HG03354 (cell line): ENCODE results near the gene PSMD14.

Experiments
- ATAC-seq: cut with Tn5 transposase; IDR thresholded peaks from one replicate; pipeline ENCODE4 v1.9.1; 2021; ENCODE audit warnings: mild to moderate bottlenecking; ENCODE audit not compliant: unreplicated experiment, poor library complexity, severe bottlenecking

PSMD14 gene

DNA sequence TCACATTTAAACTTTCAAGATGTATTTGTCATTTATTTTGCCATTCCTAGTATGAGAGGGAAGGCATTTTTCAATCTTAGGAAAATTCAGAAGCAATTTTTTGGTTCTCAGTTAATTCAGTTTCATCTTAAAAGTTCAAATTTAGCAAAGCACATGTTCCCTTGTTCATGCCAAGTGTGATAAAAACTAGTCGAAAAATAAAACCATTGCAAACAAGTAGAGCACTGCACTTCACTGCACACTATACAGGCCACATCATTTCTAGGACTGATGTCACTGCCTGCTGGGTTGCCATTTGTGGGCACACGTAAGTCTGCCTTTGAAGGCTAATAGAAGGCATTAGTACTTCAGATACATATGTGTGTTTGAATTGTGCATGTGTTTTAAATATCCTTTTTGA, 122.2 kb downstream of the PSMD14 start:
- no peak for ATAC-seq

DNA sequence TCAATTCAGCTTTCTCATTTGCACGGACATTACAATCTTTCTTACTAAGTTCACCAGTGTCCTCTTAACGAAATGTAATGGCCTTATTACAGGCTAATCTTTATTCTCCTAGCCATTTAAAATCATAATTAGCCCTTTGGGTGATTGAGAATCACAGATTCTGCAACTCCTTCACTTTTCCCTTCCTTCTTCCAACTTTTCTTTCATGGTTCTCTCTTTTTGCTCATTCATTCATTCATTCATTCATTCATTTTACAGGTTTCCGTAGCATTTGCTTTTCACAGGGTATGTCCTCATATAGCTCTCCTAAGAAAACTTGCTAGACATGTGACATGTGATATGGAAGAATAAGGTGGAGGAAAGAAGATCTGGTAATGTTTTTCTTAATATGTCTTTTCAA, 123.9 kb downstream of the PSMD14 start:
- ATAC-seq: no peak

DNA sequence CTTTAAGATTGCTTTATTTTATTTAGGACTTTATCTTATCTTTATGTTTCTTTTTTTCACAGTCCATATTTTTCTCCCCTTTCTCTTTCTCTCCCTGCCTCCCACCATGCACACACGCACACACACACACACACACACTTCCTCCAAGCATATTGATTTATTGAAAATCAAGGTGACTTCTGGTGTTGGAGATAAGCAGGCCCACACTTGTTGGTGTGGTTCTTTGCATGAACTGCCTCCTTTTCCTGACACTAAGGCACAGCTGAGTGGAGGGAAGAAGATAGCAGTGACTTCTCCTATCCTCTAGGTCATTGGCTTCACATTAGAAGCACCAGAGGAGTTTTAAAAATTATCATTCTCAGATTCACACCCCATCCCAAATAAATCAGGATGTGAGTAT, 125.9 kb downstream of the PSMD14 start:
- no peak for ATAC-seq

DNA sequence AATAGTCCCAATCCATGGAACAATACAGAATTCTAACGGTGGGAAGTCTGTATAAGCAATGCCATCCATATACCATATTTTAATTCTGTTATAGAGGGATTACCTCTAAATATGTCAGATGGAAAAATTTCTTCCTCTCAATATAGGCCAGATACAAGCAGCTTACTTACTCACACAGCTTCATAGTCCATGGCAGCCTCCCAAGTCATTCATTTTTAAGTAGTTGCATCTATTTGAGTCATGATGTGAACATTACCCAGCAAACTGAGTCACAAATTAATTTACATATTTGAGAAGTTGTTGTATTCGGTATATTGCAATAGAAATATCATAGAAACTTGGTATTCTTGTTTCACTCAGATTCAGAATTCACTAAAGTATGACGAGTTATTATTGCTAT, 128.2 kb downstream of the PSMD14 start:
- ATAC-seq: no peak

DNA sequence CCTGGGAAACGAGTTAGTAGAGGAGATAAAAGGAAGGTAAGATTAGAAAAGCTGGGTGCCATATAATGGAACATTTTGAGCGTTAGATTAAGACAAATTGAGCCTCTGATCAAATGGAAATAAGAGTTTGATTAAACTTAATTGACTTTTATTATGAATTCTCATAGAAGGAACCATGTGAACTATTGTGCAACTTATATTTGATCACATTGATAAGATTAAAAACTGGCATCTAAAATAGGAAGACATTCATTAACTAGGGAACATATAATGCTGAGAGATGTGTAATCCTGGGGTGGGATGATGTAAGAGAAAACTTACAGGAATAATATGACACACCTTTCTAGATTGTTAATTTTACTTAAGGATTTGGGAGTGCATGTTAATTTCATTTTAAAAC, 130.4 kb downstream of the PSMD14 start:
- ATAC-seq: no peak

DNA sequence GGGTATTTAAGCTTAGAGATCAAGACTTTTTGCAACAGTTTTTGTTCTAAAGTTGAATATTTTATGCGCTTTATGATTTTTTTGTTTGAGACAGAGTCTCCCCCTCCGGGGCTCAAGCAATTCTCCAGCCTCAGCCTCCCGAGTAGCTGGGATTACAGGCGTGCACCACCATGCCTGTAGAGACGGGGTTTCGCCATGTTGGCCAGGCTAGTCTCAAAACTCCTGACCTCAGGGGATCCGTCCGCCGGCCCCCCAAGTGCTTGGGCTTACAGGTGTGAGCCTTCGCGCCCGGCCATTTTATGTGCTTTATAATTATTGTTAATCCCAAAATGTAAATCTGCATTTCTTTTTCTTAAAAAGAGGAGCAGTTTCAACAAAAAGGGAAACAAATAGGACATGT, 136.9 kb downstream of the PSMD14 start:
- no peak for ATAC-seq

DNA sequence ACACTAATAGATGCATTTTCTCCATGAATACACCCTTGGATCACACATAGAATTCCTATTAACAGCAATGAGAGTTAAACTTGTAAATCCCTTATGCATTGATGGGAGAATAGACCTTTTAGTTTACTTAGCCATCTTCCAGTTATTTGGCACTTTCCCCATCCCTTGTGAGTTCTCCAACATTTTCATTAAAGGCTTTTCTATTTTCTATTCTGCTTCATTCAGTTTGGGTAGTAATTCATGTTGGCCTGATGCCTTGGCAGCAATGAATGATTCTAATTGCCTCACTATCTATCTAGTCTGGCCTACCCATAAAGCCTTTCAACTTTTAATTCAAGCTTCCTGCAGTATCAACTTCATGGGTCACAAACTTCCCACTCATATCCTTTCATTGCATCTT, 140.2 kb downstream of the PSMD14 start:
- ATAC-seq: no peak
